H9 (cell line): ENCODE results near the gene GEMIN4. TPM values are rescaled to one million over a fixed set of nuclear protein-coding genes. Genes with fewer than 3 reads are reported as not detected.

ENCODE experiments used
- DNase-seq: peaks from one replicate; pipeline ENCODE4 v3.0.0-alpha.2; 2017
- H2AFZ ChIP-seq: one replicate; pipeline ENCODE4 v1.6.1; 2013; ENCODE audit warnings: mild to moderate bottlenecking, low read length, control low read depth, moderate library complexity
- H2AK5ac ChIP-seq: 2 replicates; pipeline ENCODE4 v1.6.1; 2013; ENCODE audit warnings: low read length, control low read depth, mixed read lengths; ENCODE audit not compliant: insufficient read length
- H2BK120ac ChIP-seq: one replicate; pipeline ENCODE4 v1.6.1; 2013; ENCODE audit warnings: low read depth, mild to moderate bottlenecking, low read length, control low read depth, inconsistent platforms; ENCODE audit not compliant: poor library complexity, severe bottlenecking
- H2BK12ac ChIP-seq: 2 replicates; pipeline ENCODE4 v1.6.1; 2013; ENCODE audit warnings: low read length, control low read depth, mixed read lengths, low read depth; ENCODE audit not compliant: insufficient read length
- H2BK15ac ChIP-seq: 2 replicates; pipeline ENCODE4 v1.6.1; 2013; ENCODE audit warnings: low read depth, low read length, control low read depth
- H2BK20ac ChIP-seq: one replicate; pipeline ENCODE4 v1.6.1; 2013; ENCODE audit warnings: low read depth, mild to moderate bottlenecking, low read length, control low read depth, inconsistent platforms; ENCODE audit not compliant: poor library complexity, severe bottlenecking
- H2BK5ac ChIP-seq: 2 replicates; pipeline ENCODE4 v1.6.1; 2013; ENCODE audit warnings: low read length, control low read depth, mixed read lengths; ENCODE audit not compliant: insufficient read length
- H3K14ac ChIP-seq: 2 replicates; pipeline ENCODE4 v1.6.1; 2013; ENCODE audit warnings: low read length, control low read depth; ENCODE audit not compliant: insufficient read depth
- H3K18ac ChIP-seq: 2 replicates; pipeline ENCODE4 v1.6.1; 2013; ENCODE audit warnings: low read depth, mild to moderate bottlenecking, mixed read lengths, low read length, control low read depth; ENCODE audit not compliant: insufficient read length
- H3K23ac ChIP-seq: 2 replicates; pipeline ENCODE4 v1.6.1; 2013; ENCODE audit warnings: low read length, control low read depth, mixed read lengths, low read depth; ENCODE audit not compliant: insufficient read length
- H3K23me2 ChIP-seq: 2 replicates; pipeline ENCODE4 v1.6.1; 2013; ENCODE audit warnings: low read depth, mild to moderate bottlenecking, mixed read lengths, low read length, control low read depth; ENCODE audit not compliant: insufficient read length, poor library complexity, severe bottlenecking
- H3K27ac ChIP-seq: 2 replicates; pipeline ENCODE4 v1.5.1; 2013; ENCODE audit warnings: low read length, control low read depth, mixed read lengths, low read depth; ENCODE audit not compliant: insufficient read length
- H3K27me3 ChIP-seq: 2 replicates; pipeline ENCODE4 v1.6.1; 2013; ENCODE audit warnings: low read length, control low read depth, inconsistent platforms; ENCODE audit not compliant: insufficient read depth
- H3K4ac ChIP-seq: 2 replicates; pipeline ENCODE4 v1.6.1; 2013; ENCODE audit warnings: low read depth, mild to moderate bottlenecking, control low read depth, inconsistent platforms, low read length, moderate library complexity
- H3K4me1 ChIP-seq: 2 replicates; pipeline ENCODE4 v1.6.1; 2013; ENCODE audit warnings: low read length, control low read depth, inconsistent platforms; ENCODE audit not compliant: insufficient read depth
- H3K4me2 ChIP-seq: 2 replicates; pipeline ENCODE4 v1.6.1; 2013; ENCODE audit warnings: low read length, control low read depth, mixed read lengths; ENCODE audit not compliant: insufficient read length, insufficient read depth
- H3K56ac ChIP-seq: 2 replicates; pipeline ENCODE4 v1.6.1; 2013; ENCODE audit warnings: low read depth, mild to moderate bottlenecking, mixed read lengths, low read length, control low read depth; ENCODE audit not compliant: insufficient read length
- H3K79me1 ChIP-seq: 2 replicates; pipeline ENCODE4 v1.6.1; 2013; ENCODE audit warnings: low read depth, mild to moderate bottlenecking, moderate library complexity, low read length, control low read depth, inconsistent platforms; ENCODE audit not compliant: insufficient read depth, poor library complexity, severe bottlenecking
- H3K79me2 ChIP-seq: 2 replicates; pipeline ENCODE4 v1.6.1; 2013; ENCODE audit warnings: low read length, control low read depth, inconsistent platforms; ENCODE audit not compliant: insufficient read depth
- H3K9ac ChIP-seq: 2 replicates; pipeline ENCODE4 v1.6.1; 2013; ENCODE audit warnings: low read length, control low read depth, mixed read lengths; ENCODE audit not compliant: insufficient read length; ENCODE audit errors: extremely low read depth
- H3K9me3 ChIP-seq: one replicate; pipeline ENCODE4 v1.6.1; 2013; ENCODE audit warnings: low read depth, low read length, inconsistent platforms; ENCODE audit not compliant: control insufficient read depth
- H3T11ph ChIP-seq: one replicate; pipeline ENCODE4 v1.6.1; 2013; ENCODE audit warnings: mild to moderate bottlenecking, low read length, control low read depth, inconsistent platforms
- H4K20me1 ChIP-seq: one replicate; pipeline ENCODE4 v1.6.1; 2013; ENCODE audit not compliant: control insufficient read depth, insufficient read length, insufficient read depth
- H4K5ac ChIP-seq: 2 replicates; pipeline ENCODE4 v1.6.1; 2013; ENCODE audit warnings: low read depth, mild to moderate bottlenecking, mixed read lengths, low read length, control low read depth; ENCODE audit not compliant: insufficient read length
- H4K8ac ChIP-seq: replicated peaks from 2 replicates; pipeline ENCODE4 v1.6.1; 2013; ENCODE audit warnings: low read length, control low read depth, mixed read lengths, low read depth; ENCODE audit not compliant: insufficient read length
- H4K91ac ChIP-seq: 2 replicates; pipeline ENCODE4 v1.6.1; 2013; ENCODE audit warnings: low read depth, mild to moderate bottlenecking, moderate library complexity, mixed read lengths, low read length, control low read depth; ENCODE audit not compliant: insufficient read length
- H3K27ac Mint-ChIP-seq, 3 experiments: 2 replicates in 2 of 3; 3 replicates in 1 of 3; pipeline ENCODE4 v1.8.0; 2020 to 2021; ENCODE audit warnings: mixed read lengths in 3 of 3, mild to moderate bottlenecking in 1 of 3, moderate library complexity in 1 of 3
- H3K27me3 Mint-ChIP-seq: 2 replicates; pipeline ENCODE4 v1.8.0; 2021; ENCODE audit warnings: low read depth, mild to moderate bottlenecking, moderate library complexity, mixed read lengths
- H3K36me3 Mint-ChIP-seq, 3 experiments: 2 replicates in 2 of 3; 3 replicates in 1 of 3; pipeline ENCODE4 v1.8.0; 2020 to 2021; ENCODE audit warnings: low read depth in 3 of 3, mixed read lengths in 3 of 3; ENCODE audit not compliant: insufficient read depth in 1 of 3
- H3K4me1 Mint-ChIP-seq, 2 experiments: 2 replicates each; pipeline ENCODE4 v1.8.0; 2020; ENCODE audit warnings: mixed read lengths in 2 of 2
- H3K4me3 Mint-ChIP-seq, 2 experiments: 2 replicates in 1 of 2; 3 replicates in 1 of 2; pipeline ENCODE4 v1.8.0; 2020 to 2021; ENCODE audit warnings: mild to moderate bottlenecking in 2 of 2, mixed read lengths in 2 of 2, moderate library complexity in 1 of 2
- H3K9me3 Mint-ChIP-seq, 2 experiments: 2 replicates in 1 of 2; 3 replicates in 1 of 2; pipeline ENCODE4 v1.8.0; 2020; ENCODE audit warnings: mild to moderate bottlenecking in 2 of 2, mixed read lengths in 2 of 2, moderate library complexity in 1 of 2
- WGBS: extraction: QIAGEN DNeasy Blood & Tissue Kit; methylation state at CpG from one replicate; pipeline ENCODE4 v1.1.7; 2013; ENCODE audit warnings: missing lambda C conversion rate, low lambda C conversion rate, mixed read lengths; ENCODE audit not compliant: insufficient read length; ENCODE audit errors: extremely low coverage; 5-methylcytosine and 5-hydroxymethylcytosine counted together
- total RNA-seq: library from RNA; stranded (reverse); gene quantifications from 2 replicates; pipeline ENCODE4 v1.2.1, GENCODE V29; 2021
- TF ChIP-seq, protein P1 (sequence below): fragments of 200-600 bp; sonication (generic); conservative IDR thresholded peaks from 3 replicates; pipeline ENCODE4 v1.8.0; 2021; ENCODE audit warnings: antibody characterized with exemption, mild to moderate bottlenecking

The GEMIN4 gene
- total RNA-seq, 1 experiment from 2014 or later, result 56.8 TPM

DNA sequence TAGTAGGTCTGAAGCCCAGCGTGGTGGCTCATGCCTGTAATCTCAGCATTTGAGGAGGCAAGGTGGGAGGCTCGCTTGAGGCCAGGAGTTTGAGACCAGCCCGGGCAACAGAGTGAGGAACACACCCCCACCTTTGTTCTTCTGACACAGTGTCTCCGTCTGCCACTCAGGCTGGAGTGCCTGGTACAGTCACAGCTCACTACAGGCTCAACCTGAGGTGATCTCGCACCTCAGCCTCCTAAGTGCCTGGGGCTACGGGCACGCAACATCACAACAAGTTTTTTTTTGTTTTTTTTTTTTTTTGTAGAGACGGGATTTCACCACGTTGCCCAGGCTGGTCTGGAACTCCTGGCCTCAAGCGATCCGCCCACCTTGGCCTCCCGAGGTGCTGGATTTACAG is 26.3 kb downstream of the GEMIN4 start:
- H3K79me1 ChIP-seq, result no peaks in the 10 kb centered on the region
- H3K4me2 ChIP-seq, result no peak overlapping the region
- TF ChIP-seq, protein P1, sequence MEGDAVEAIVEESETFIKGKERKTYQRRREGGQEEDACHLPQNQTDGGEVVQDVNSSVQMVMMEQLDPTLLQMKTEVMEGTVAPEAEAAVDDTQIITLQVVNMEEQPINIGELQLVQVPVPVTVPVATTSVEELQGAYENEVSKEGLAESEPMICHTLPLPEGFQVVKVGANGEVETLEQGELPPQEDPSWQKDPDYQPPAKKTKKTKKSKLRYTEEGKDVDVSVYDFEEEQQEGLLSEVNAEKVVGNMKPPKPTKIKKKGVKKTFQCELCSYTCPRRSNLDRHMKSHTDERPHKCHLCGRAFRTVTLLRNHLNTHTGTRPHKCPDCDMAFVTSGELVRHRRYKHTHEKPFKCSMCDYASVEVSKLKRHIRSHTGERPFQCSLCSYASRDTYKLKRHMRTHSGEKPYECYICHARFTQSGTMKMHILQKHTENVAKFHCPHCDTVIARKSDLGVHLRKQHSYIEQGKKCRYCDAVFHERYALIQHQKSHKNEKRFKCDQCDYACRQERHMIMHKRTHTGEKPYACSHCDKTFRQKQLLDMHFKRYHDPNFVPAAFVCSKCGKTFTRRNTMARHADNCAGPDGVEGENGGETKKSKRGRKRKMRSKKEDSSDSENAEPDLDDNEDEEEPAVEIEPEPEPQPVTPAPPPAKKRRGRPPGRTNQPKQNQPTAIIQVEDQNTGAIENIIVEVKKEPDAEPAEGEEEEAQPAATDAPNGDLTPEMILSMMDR, result no peak

More for the DNA sequence above, 26.3 kb downstream of the GEMIN4 start:
- Mint-ChIP-seq H3K9me3 (no peaks in the 10 kb centered on the region), H3K36me3 (no peaks in the 10 kb centered on the region), H3K4me1 (peaks cover 11 to 17% of the 10 kb centered on the region in 2 experiments), H3K27ac (no peak overlapping the region), H3K4me3 (no peak overlapping the region; a peak in 1 of 5 replicates), H3K27me3 (peaks cover 2% of the 10 kb centered on the region)
- Histone ChIP-seq H3K4me1 (no peaks in the 10 kb centered on the region; the same call in 1 of the 2 replicates), H2BK20ac (no peak overlapping the region), H2AK5ac (no peak overlapping the region), H2BK5ac (no peak overlapping the region), H3K14ac (no peak overlapping the region), H3K79me2 (no peaks in the 10 kb centered on the region), H2BK120ac (no peak overlapping the region), H3T11ph (no peak overlapping the region), H3K9me3 (no peaks in the 10 kb centered on the region), H4K20me1 (no peaks in the 10 kb centered on the region), H3K9ac (no peak overlapping the region), H3K23me2 (no peaks in the 10 kb centered on the region), H2BK15ac (no peak overlapping the region), H3K18ac (no peak overlapping the region), H3K27me3 (no peaks in the 10 kb centered on the region), H2AFZ (no peak overlapping the region), H4K8ac (no peak overlapping the region), H4K5ac (no peak overlapping the region), H3K4ac (no peak overlapping the region), H4K91ac (no peak overlapping the region), H3K56ac (no peak overlapping the region), H3K27ac (no peak overlapping the region), H2BK12ac (no peak overlapping the region), H3K23ac (no peak overlapping the region)
- no peak for DNase-seq
- WGBS, result no CpG with 5 or more reads among the region's 12 CpGs
